GM12891 (cell line): Measurements from ENCODE around the gene SLC30A3.

Source experiments
- POLR2A ChIP-seq: IDR thresholded peaks from 2 replicates; pipeline ENCODE4 v1.6.1; 2011; ENCODE audit warnings: low read depth, low read length, control low read depth
- POLR2AphosphoS5 ChIP-seq: IDR thresholded peaks from 2 replicates; pipeline ENCODE4 v1.6.1; 2011; ENCODE audit warnings: low read depth, low read length, control low read depth
- POU2F2 ChIP-seq: IDR thresholded peaks from 2 replicates; pipeline ENCODE4 v1.6.1; 2011; ENCODE audit warnings: low read depth, mild to moderate bottlenecking, control low read depth, low read length, moderate library complexity
- SPI1 ChIP-seq: IDR thresholded peaks from 2 replicates; pipeline ENCODE4 v1.6.1; 2011; ENCODE audit warnings: low read depth, low read length, control low read depth
- TAF1 ChIP-seq: IDR thresholded peaks from 2 replicates; pipeline ENCODE4 v1.6.1; 2011; ENCODE audit warnings: low read depth, low read length, control low read depth

DNA sequence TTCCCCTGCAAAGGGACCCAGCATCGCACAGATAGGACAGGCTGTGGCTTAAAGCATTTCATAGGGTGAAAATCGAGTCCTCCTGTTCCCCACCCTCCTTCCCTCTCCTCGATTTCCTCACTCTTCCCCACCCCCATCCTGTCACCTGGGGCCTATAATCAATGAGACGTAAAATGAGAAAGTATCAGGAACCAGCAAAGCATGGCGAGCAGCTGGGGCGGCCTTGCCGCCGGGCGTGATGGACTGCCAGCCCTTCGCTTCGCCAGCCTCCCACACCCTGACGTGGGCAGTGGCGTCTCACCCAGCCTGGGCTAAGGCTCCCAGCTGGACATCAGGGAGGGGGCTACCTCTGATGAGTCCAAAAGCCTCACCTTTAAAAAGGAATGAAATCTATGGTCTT lies 11.1 kb downstream of the SLC30A3 start:
- TF ChIP-seq POLR2A (no peak), POLR2AphosphoS5 (no peak), TAF1 (no peak), SPI1 (no peak), POU2F2 (no peak)
